Small intestine (tissue), 16 donors: ENCODE measurements around the gene ANKRD18A. TPM values are rescaled to one million over a fixed set of nuclear protein-coding genes. Genes with fewer than 3 reads are reported as not detected.
A peak's percentile ranks its signal among the peaks of the same experiment; 100 is the strongest.

Experiments
- DNase-seq, 2 donors: peaks; one replicate each; pipeline versions ENCODE4 v3.0.0 to v3.0.0-alpha.2; 2013
- FAIRE-seq: peaks from 2 replicates; lab custom pipeline; 2012; peaks lifted over from hg19 to GRCh38; lab: Jason Lieb, UNC
- H3K27ac ChIP-seq, 3 donors: one replicate each; pipeline ENCODE4 v1.5.1; 2013; ENCODE audit warnings: low read length in 2 of 3, mild to moderate bottlenecking in 2 of 3, control low read depth in 1 of 3, inconsistent platforms in 1 of 3, low read depth in 1 of 3, moderate library complexity in 1 of 3
- H3K27me3 ChIP-seq, 3 donors: one replicate each; pipeline ENCODE4 v1.6.1; 2013; ENCODE audit warnings: low read length in 3 of 3, inconsistent platforms in 1 of 3; ENCODE audit not compliant: control insufficient read depth in 3 of 3, insufficient read depth in 3 of 3
- H3K36me3 ChIP-seq, 3 donors: one replicate each; pipeline ENCODE4 v1.6.1; 2013; ENCODE audit warnings: low read length in 3 of 3, inconsistent platforms in 1 of 3, low read depth in 1 of 3, mild to moderate bottlenecking in 1 of 3, moderate library complexity in 1 of 3; ENCODE audit not compliant: control insufficient read depth in 3 of 3, insufficient read depth in 2 of 3
- H3K4me1 ChIP-seq, 3 donors: one replicate each; pipeline ENCODE4 v1.6.1; 2013; ENCODE audit warnings: low read length in 2 of 3, inconsistent platforms in 1 of 3, low read depth in 1 of 3, mild to moderate bottlenecking in 1 of 3, moderate library complexity in 1 of 3; ENCODE audit not compliant: control insufficient read depth in 3 of 3, insufficient read depth in 2 of 3
- H3K4me3 ChIP-seq, 3 donors: one replicate each; pipeline ENCODE4 v1.5.1; 2013; ENCODE audit warnings: low read length in 3 of 3, control low read depth in 1 of 3, inconsistent platforms in 1 of 3, low read depth in 1 of 3, mild to moderate bottlenecking in 1 of 3, moderate library complexity in 1 of 3
- H3K9me3 ChIP-seq, 2 donors: one replicate each; pipeline ENCODE4 v1.6.1; 2013; ENCODE audit warnings: low read depth in 1 of 2, low read length in 1 of 2; ENCODE audit not compliant: control insufficient read depth in 2 of 2, insufficient read depth in 1 of 2
- WGBS, 3 donors: extraction: QIAGEN DNeasy Blood & Tissue Kit; methylation state at CpG; one replicate each; pipeline ENCODE4 v1.1.7; 2013; 5-methylcytosine and 5-hydroxymethylcytosine counted together
- long read RNA-seq, 10 donors: transcript quantifications; one replicate each; lab custom pipeline, GENCODE V29; 2026
- polyA plus RNA-seq, 4 donors: library from polyadenylated mRNA; stranded (reverse) in 3 of 4; unstranded in 1 of 4; fragments of 200-250 nt in 3 of 4; fragments of 120-200 nt in 1 of 4; gene quantifications; one replicate each; pipeline versions ENCODE4 v1.2.1 to v1.2.3, GENCODE V29; 2013
- donor health status: healthy with polysubstance abuse.
- donor health status: control.
- donor health status: control.
- donor health status: Bipolar disorder and iron deficiency.
- donor health status: healthy.

The ANKRD18A gene
- polyA plus RNA-seq: 1 to 10 TPM in 1 of 4 donors, under 1 TPM in 3; 0.27 to 1.2 (median 0.53) TPM
- long read RNA-seq, donor 1, partial matches to known transcripts: 0 of 1 reads
- long read RNA-seq, donor 1, other reads (novel, unspliced or antisense): 0 of 1 reads
- long read RNA-seq, donor 2: 0 reads
- long read RNA-seq, donor 3: 0 reads
- long read RNA-seq, donor 4: 0 reads
- long read RNA-seq, donor 5: 0 reads
- long read RNA-seq, donor 6: 0 reads
- long read RNA-seq, donor 7: 0 reads
- long read RNA-seq, donor 8: 0 reads
- long read RNA-seq, donor 9: 0 reads
- long read RNA-seq, donor 10: 0 reads

- Histone ChIP-seq H3K9me3 (no peaks in the 10 kb centered on the region), H3K4me1 (peaks cover 0 to 7% (median 3%) of the 10 kb centered on the region in 3 donors), H3K36me3 (no peaks in the 10 kb centered on the region), H3K27me3 (peaks cover 0 to 46% (median 7%) of the 10 kb centered on the region in 3 donors), H3K4me3 (peak within 1 kb of the TSS; percentile 32 to 72 (median 51)), H3K27ac (peak within 1 kb of the TSS; percentile 48 to 79 (median 57))
- DNase-seq (peak; percentile 88 to 91), FAIRE-seq (no peak)
- WGBS, 3 donors: 1% methylated on average over 64 to 76 of the region's 76 CpGs
Observed at GRCh38 chr9:38620483-38621433, at the start of gene ANKRD18A. TSS of gene ANKRD18A (minus strand) at chr9:38620596. CDS start at chr9:38620285, 311 bp downstream.

GRCh38 chr9:38668791-38669466 lies 48.5 kb upstream of the ANKRD18A start:
- H3K27me3 ChIP-seq: no peaks in the 10 kb centered on the region
- H3K27ac ChIP-seq: no peak overlapping the region
- H3K9me3 ChIP-seq: no peaks in the 10 kb centered on the region
- H3K4me3 ChIP-seq: no peak overlapping the region
- FAIRE-seq (no peak), DNase-seq (no peak)
- 80 to 84% (median 81%) methylated on average over 10 of the region's 10 CpGs for WGBS, 3 donors
- no peaks in the 10 kb centered on the region for H3K4me1 ChIP-seq
- H3K36me3 ChIP-seq: no peaks in the 10 kb centered on the region

- FAIRE-seq (no peak), DNase-seq (no peak)
- no peaks in the 10 kb centered on the region for H3K4me1 ChIP-seq
- H3K4me3 ChIP-seq: no peak overlapping the region
- H3K9me3 ChIP-seq: no peaks in the 10 kb centered on the region
- H3K27ac ChIP-seq: no peak overlapping the region
- H3K36me3 ChIP-seq: no peaks in the 10 kb centered on the region
- 57 to 63% (median 63%) methylated on average over 8 of the region's 8 CpGs for WGBS, 3 donors
- no peaks in the 10 kb centered on the region for H3K27me3 ChIP-seq
Observed at GRCh38 chr9:38662763-38663593, 42.6 kb upstream of the ANKRD18A start.

GRCh38 chr9:38659538-38659937 lies 39.1 kb upstream of the ANKRD18A start:
- H3K4me3 ChIP-seq: no peak overlapping the region
- no peak for FAIRE-seq
- DNase-seq: no peak
- H3K9me3 ChIP-seq: no peaks in the 10 kb centered on the region
- H3K27ac ChIP-seq: no peak overlapping the region
- H3K27me3 ChIP-seq: no peaks in the 10 kb centered on the region
- no peaks in the 10 kb centered on the region for H3K4me1 ChIP-seq
- WGBS, 3 donors: 62 to 75% (median 65%) methylated on average over 6 to 7 of the region's 7 CpGs
- no peaks in the 10 kb centered on the region for H3K36me3 ChIP-seq

- no peaks in the 10 kb centered on the region for H3K9me3 ChIP-seq
- no peaks in the 10 kb centered on the region for H3K4me1 ChIP-seq
- FAIRE-seq: no peak
Observed at GRCh38 chr9:38656896-38657295, 36.5 kb upstream of the ANKRD18A start.

GRCh38 chr9:38652486-38652885 lies 32.1 kb upstream of the ANKRD18A start:
- Histone ChIP-seq H3K4me3 (no peak overlapping the region), H3K4me1 (no peaks in the 10 kb centered on the region), H3K27ac (no peak overlapping the region), H3K9me3 (peaks cover 0 to 5% of the 10 kb centered on the region in 2 donors), H3K36me3 (no peaks in the 10 kb centered on the region), H3K27me3 (no peaks in the 10 kb centered on the region)
- DNase-seq (peak in 1 of 2 donors; percentile 38), FAIRE-seq (no peak)
- 35 to 68% (median 57%) methylated on average over 7 of the region's 7 CpGs for WGBS, 3 donors

More at GRCh38 chr9:38656896-38657295, 36.5 kb upstream of the ANKRD18A start:
- no peaks in the 10 kb centered on the region for H3K36me3 ChIP-seq
- no peak overlapping the region for H3K4me3 ChIP-seq
- DNase-seq: no peak
- H3K27ac ChIP-seq: no peak overlapping the region
- H3K27me3 ChIP-seq: no peaks in the 10 kb centered on the region
- 24 to 75% (median 28%) methylated on average over 5 of the region's 5 CpGs for WGBS, 3 donors

GRCh38 chr9:38652044-38652443 lies 31.6 kb upstream of the ANKRD18A start:
- Histone ChIP-seq H3K36me3 (no peaks in the 10 kb centered on the region), H3K4me1 (no peaks in the 10 kb centered on the region), H3K4me3 (no peak overlapping the region), H3K27ac (no peak overlapping the region), H3K27me3 (no peaks in the 10 kb centered on the region), H3K9me3 (peaks cover 0 to 5% of the 10 kb centered on the region in 2 donors)
- no peak for FAIRE-seq
- no peak for DNase-seq
- 44 to 62% (median 45%) methylated on average over 2 of the region's 2 CpGs for WGBS, 3 donors
